HEK293T (cell line): ENCODE data around the gene EEF2.

Experiments
- ARNT ChIP-seq: fragments of 450-650 bp; IDR thresholded peaks from 2 replicates; pipeline ENCODE4 v1.6.1; 2017; ENCODE audit warnings: mild to moderate bottlenecking
- BHLHE40 ChIP-seq: fragments of 450-650 bp; IDR thresholded peaks from 2 replicates; pipeline ENCODE4 v1.6.1; 2016; ENCODE audit warnings: mild to moderate bottlenecking, moderate library complexity, borderline replicate concordance
- ELF4 ChIP-seq: fragments of 450-650 bp; IDR thresholded peaks from 2 replicates; pipeline ENCODE4 v1.6.1; 2017; ENCODE audit warnings: antibody characterized with exemption
- FOXA1 ChIP-seq: fragments of 450-650 bp; IDR thresholded peaks from 2 replicates; pipeline ENCODE4 v1.6.1; 2016; ENCODE audit warnings: mild to moderate bottlenecking
- FOXK2 ChIP-seq: fragments of 450-650 bp; IDR thresholded peaks from 2 replicates; pipeline ENCODE4 v1.6.1; 2016; ENCODE audit warnings: mild to moderate bottlenecking
- FOXM1 ChIP-seq: fragments of 450-650 bp; IDR thresholded peaks from 2 replicates; pipeline ENCODE4 v1.6.1; 2017; ENCODE audit warnings: mild to moderate bottlenecking, borderline replicate concordance
- HDGF ChIP-seq: fragments of 450-650 bp; IDR thresholded peaks from 2 replicates; pipeline ENCODE4 v1.6.1; 2017; ENCODE audit warnings: antibody characterized with exemption, borderline replicate concordance
- LEF1 ChIP-seq: fragments of 450-650 bp; IDR thresholded peaks from 2 replicates; pipeline ENCODE4 v1.6.1; 2017; ENCODE audit warnings: mild to moderate bottlenecking, borderline replicate concordance
- NFRKB ChIP-seq: fragments of 450-650 bp; IDR thresholded peaks from 2 replicates; pipeline ENCODE4 v1.6.1; 2016; ENCODE audit warnings: mild to moderate bottlenecking, moderate library complexity
- PKNOX1 ChIP-seq: fragments of 450-650 bp; IDR thresholded peaks from 2 replicates; pipeline ENCODE4 v1.6.1; 2016
- SP1 ChIP-seq: fragments of 450-650 bp; IDR thresholded peaks from 2 replicates; pipeline ENCODE4 v1.6.1; 2017
- SUZ12 ChIP-seq: fragments of 450-650 bp; IDR thresholded peaks from 2 replicates; pipeline ENCODE4 v1.6.1; 2016; ENCODE audit warnings: mild to moderate bottlenecking
- TARDBP ChIP-seq: fragments of 450-650 bp; IDR thresholded peaks from 2 replicates; pipeline ENCODE4 v1.6.1; 2016
- ZNF384 ChIP-seq: fragments of 450-650 bp; IDR thresholded peaks from 2 replicates; pipeline ENCODE4 v1.6.1; 2016

- no peak for TF ChIP-seq SUZ12
- TF ChIP-seq NFRKB = no peak
- no peak for TF ChIP-seq ARNT
- TF ChIP-seq ELF4 = no peak
- no peak for TF ChIP-seq TARDBP
- TF ChIP-seq ZNF384 = no peak
- no peak for TF ChIP-seq SP1
- no peak for TF ChIP-seq BHLHE40
- TF ChIP-seq FOXK2 = no peak
- no peak for TF ChIP-seq FOXA1
- TF ChIP-seq FOXM1 = no peak
- no peak for TF ChIP-seq LEF1
- no peak for TF ChIP-seq HDGF
- TF ChIP-seq PKNOX1 = no peak
Observed at GRCh38 chr19:3958836-3959765, 26.2 kb downstream of the EEF2 start.
